Midbrain (tissue), 1 donor: ENCODE data around the gene NXNL1.

ENCODE experiments used
- DNase-seq: peaks from one replicate; lab custom pipeline; 2025; lab: John Stamatoyannopoulos, UW

NXNL1 gene

GRCh38 chr19:17455308-17456123 lies 5.2 kb downstream of the NXNL1 start:
- no peak for DNase-seq

- no peak for DNase-seq
Measured at GRCh38 chr19:17454576-17455071, 6.1 kb downstream of the NXNL1 start.

- DNase-seq, result no peak
Measured at GRCh38 chr19:17451820-17452219, 8.9 kb downstream of the NXNL1 start.

- DNase-seq, result no peak
Measured at GRCh38 chr19:17450264-17451075, 10.3 kb downstream of the NXNL1 start.

- no peak for DNase-seq
Measured at GRCh38 chr19:17448131-17448967, 12.4 kb downstream of the NXNL1 start, which contains the start of gene TMEM221. TSS of gene TMEM221 (minus strand) at chr19:17448668. CDS start at chr19:17448462, 206 bp downstream.

GRCh38 chr19:17447704-17448130 lies 13.0 kb downstream of the NXNL1 start:
- no peak for DNase-seq

- DNase-seq, result no peak
Measured at GRCh38 chr19:17445526-17446165, 15.1 kb downstream of the NXNL1 start.

- no peak for DNase-seq
Measured at GRCh38 chr19:17441241-17442021, 19.3 kb downstream of the NXNL1 start.

- DNase-seq, result no peak
Measured at GRCh38 chr19:17436874-17437267, 23.9 kb downstream of the NXNL1 start.

- no peak for DNase-seq
Measured at GRCh38 chr19:17436094-17436873, 24.4 kb downstream of the NXNL1 start.

- no peak for DNase-seq
Measured at GRCh38 chr19:17435218-17435617, 25.5 kb downstream of the NXNL1 start.

GRCh38 chr19:17431417-17431816 lies 29.3 kb downstream of the NXNL1 start:
- no peak for DNase-seq

GRCh38 chr19:17429641-17430113 lies 31.0 kb downstream of the NXNL1 start:
- DNase-seq, result no peak

GRCh38 chr19:17424743-17425365 lies 35.9 kb downstream of the NXNL1 start:
- no peak for DNase-seq

- DNase-seq, result no peak
Measured at GRCh38 chr19:17423429-17424208, 37.1 kb downstream of the NXNL1 start.

- no peak for DNase-seq
Measured at GRCh38 chr19:17421942-17422341, 38.8 kb downstream of the NXNL1 start.

- no peak for DNase-seq
Measured at GRCh38 chr19:17420475-17420924, 40.2 kb downstream of the NXNL1 start.
